Fibroblast of the conjunctiva (primary cell): ENCODE results near the gene PACRG.

Source experiments
- DNase-seq: peaks from one replicate; pipeline ENCODE4 v3.0.0-alpha.2; 2010; ENCODE audit warnings: low read depth

PACRG gene

GRCh38 chr6:163008626-163009025 lies 280.9 kb downstream of the PACRG start:
- no peak for DNase-seq

- DNase-seq = no peak
Observed at GRCh38 chr6:163010145-163010544, 282.4 kb downstream of the PACRG start.

- no peak for DNase-seq
Observed at GRCh38 chr6:163014736-163015135, 287.0 kb downstream of the PACRG start.

GRCh38 chr6:163017801-163018200 lies 290.0 kb downstream of the PACRG start:
- no peak for DNase-seq

GRCh38 chr6:163019926-163020325 lies 292.2 kb downstream of the PACRG start:
- DNase-seq = no peak

GRCh38 chr6:163021054-163021453 lies 293.3 kb downstream of the PACRG start:
- no peak for DNase-seq

GRCh38 chr6:163023700-163024099 lies 295.9 kb downstream of the PACRG start:
- DNase-seq = no peak

- DNase-seq = no peak
Observed at GRCh38 chr6:163026893-163027292, 299.1 kb downstream of the PACRG start.

GRCh38 chr6:163030980-163031379 lies 303.2 kb downstream of the PACRG start:
- DNase-seq = no peak

- no peak for DNase-seq
Observed at GRCh38 chr6:163031931-163032330, 304.2 kb downstream of the PACRG start.

GRCh38 chr6:163036160-163036645 lies 308.4 kb downstream of the PACRG start:
- DNase-seq = no peak

GRCh38 chr6:163038317-163038716 lies 310.5 kb downstream of the PACRG start:
- DNase-seq = no peak

GRCh38 chr6:163048345-163048744 lies 320.6 kb downstream of the PACRG start:
- DNase-seq = no peak

- no peak for DNase-seq
Observed at GRCh38 chr6:163053667-163054344, 326.0 kb downstream of the PACRG start.

GRCh38 chr6:163054641-163055040 lies 326.9 kb downstream of the PACRG start:
- no peak for DNase-seq

- no peak for DNase-seq
Observed at GRCh38 chr6:163057260-163057659, 329.5 kb downstream of the PACRG start.

GRCh38 chr6:163062790-163063189 lies 335.0 kb downstream of the PACRG start:
- no peak for DNase-seq

- no peak for DNase-seq
Observed at GRCh38 chr6:163063561-163063960, 335.8 kb downstream of the PACRG start.

GRCh38 chr6:163064397-163064796 lies 336.6 kb downstream of the PACRG start:
- no peak for DNase-seq

- no peak for DNase-seq
Observed at GRCh38 chr6:163066200-163066599, 338.4 kb downstream of the PACRG start.

GRCh38 chr6:163077134-163077533 lies 349.4 kb downstream of the PACRG start:
- no peak for DNase-seq

- DNase-seq = no peak
Observed at GRCh38 chr6:163078712-163079111, 350.9 kb downstream of the PACRG start.

- DNase-seq = no peak
Observed at GRCh38 chr6:163080228-163080627, 352.5 kb downstream of the PACRG start.

- no peak for DNase-seq
Observed at GRCh38 chr6:163083141-163083540, 355.4 kb downstream of the PACRG start.
